K562 (cell line): Measurements from ENCODE around the gene ATRIP. TPM values are rescaled to one million over a fixed set of nuclear protein-coding genes. Genes with fewer than 3 reads are reported as not detected.

Experiments used
- ARNT ChIP-seq, 2 experiments: fragments of 450-650 bp; IDR thresholded peaks; 2 replicates each; pipeline ENCODE4 v1.6.1; 2016; ENCODE audit warnings: mild to moderate bottlenecking in 1 of 2
- DDX20 ChIP-seq: fragments of 450-650 bp; IDR thresholded peaks from 2 replicates; pipeline ENCODE4 v1.6.1; 2016; ENCODE audit warnings: missing genetic modification characterization, low read depth, mild to moderate bottlenecking, missing compliant biosample characterization, moderate library complexity
- HDAC6 ChIP-seq: IDR thresholded peaks from 2 replicates; pipeline ENCODE4 v1.6.1; 2012; ENCODE audit warnings: low read depth, mild to moderate bottlenecking, control low read depth, inconsistent platforms, low read length, moderate library complexity
- NUFIP1 ChIP-seq: fragments of 450-650 bp; IDR thresholded peaks from 2 replicates; pipeline ENCODE4 v1.6.1; 2018; ENCODE audit not compliant: partially characterized antibody
- RBFOX2 ChIP-seq: fragments of 200-400 bp; formaldehyde crosslinking; IDR thresholded peaks from 2 replicates; pipeline ENCODE4 v1.6.1; 2017; ENCODE audit warnings: low read depth, mild to moderate bottlenecking, low read length, moderate library complexity
- XRCC3 ChIP-seq: fragments of 450-650 bp; IDR thresholded peaks from 2 replicates; pipeline ENCODE4 v1.6.1; 2017; ENCODE audit warnings: mild to moderate bottlenecking, moderate library complexity
- YY1 ChIP-seq, 3 experiments: IDR thresholded peaks; 2 replicates each; pipeline ENCODE4 v1.6.1; 2011; ENCODE audit warnings: low read length in 2 of 3, mild to moderate bottlenecking in 2 of 3, moderate library complexity in 2 of 3, borderline replicate concordance in 1 of 3, control low read depth in 1 of 3, low read depth in 1 of 3; ENCODE audit not compliant: insufficient read depth in 3 of 3, insufficient replicate concordance in 2 of 3, control insufficient read depth in 1 of 3, insufficient read length in 1 of 3; ENCODE audit errors: extremely low read depth in 1 of 3
- ZFP1 ChIP-seq: fragments of 450-650 bp; formaldehyde crosslinking; IDR thresholded peaks from 2 replicates; pipeline ENCODE4 v1.4.0; 2020; ENCODE audit warnings: mild to moderate bottlenecking, mixed read lengths
- ZNF253 ChIP-seq: fragments of 250-450 bp; sonication (Bioruptor Pico); conservative IDR thresholded peaks from 2 replicates; pipeline ENCODE4 v1.6.1; 2021; ENCODE audit warnings: mild to moderate bottlenecking
- polyA plus RNA-seq, 8 experiments: library from polyadenylated mRNA; depleted of rRNA in 4 of 8; stranded (reverse) in 5 of 8; unstranded in 3 of 8; fragments of >200 nt; fragmentation: Nextera tagmentation in 2 of 8; fragmentation: Illumina TruSeq in 1 of 8; extraction: Ambion mirVana in 2 of 8; extraction: Trizol in 1 of 8; gene quantifications; 2 replicates each; pipeline versions ENCODE4 v1.2.1 to v1.2.3, GENCODE V29; 2011 to 2014; ENCODE audit warnings: inconsistent platforms in 1 of 8, missing spikeins in 1 of 8
- total RNA-seq, 7 experiments: library from RNA; depleted of rRNA in 6 of 7; stranded (reverse); fragments of >200 nt in 6 of 7; fragmentation: Illumina TruSeq in 2 of 7; extraction: Trizol in 2 of 7; gene quantifications; 2 replicates each; pipeline versions ENCODE4 v1.2.1 to v1.2.3, GENCODE V29; 2011 to 2021; ENCODE audit warnings: low replicate concordance in 1 of 7
- TF ChIP-seq, protein P1 (sequence below), 2 experiments: fragments of 450-650 bp; IDR thresholded peaks; 2 replicates each; pipeline ENCODE4 v1.6.1; 2016; ENCODE audit warnings: mild to moderate bottlenecking in 2 of 2, borderline replicate concordance in 1 of 2, low read depth in 1 of 2, moderate library complexity in 1 of 2
- TF ChIP-seq, protein P2 (sequence below): fragments of 200-400 bp; formaldehyde crosslinking; IDR thresholded peaks from 2 replicates; pipeline ENCODE4 v1.6.1; 2017; ENCODE audit warnings: mild to moderate bottlenecking, low read depth, low read length, moderate library complexity
- TF ChIP-seq, protein P3 (sequence below): sonication (generic); formaldehyde crosslinking; IDR thresholded peaks from 2 replicates; pipeline ENCODE4 v1.8.0; 2022; ENCODE audit warnings: missing genetic modification reagents, mild to moderate bottlenecking, moderate library complexity, borderline replicate concordance
- TF ChIP-seq, protein P4 (sequence below): fragments of 450-650 bp; formaldehyde crosslinking; IDR thresholded peaks from 2 replicates; pipeline ENCODE4 v1.4.0; 2020; ENCODE audit warnings: mild to moderate bottlenecking, moderate library complexity

ATRIP gene
- total and polyA plus RNA-seq, 9 of the 15 experiments (the other 6 are each of a cell fraction or from before 2014, with no cell fraction given): 1.7 to 15.7 (median 10.5) TPM

DNA sequence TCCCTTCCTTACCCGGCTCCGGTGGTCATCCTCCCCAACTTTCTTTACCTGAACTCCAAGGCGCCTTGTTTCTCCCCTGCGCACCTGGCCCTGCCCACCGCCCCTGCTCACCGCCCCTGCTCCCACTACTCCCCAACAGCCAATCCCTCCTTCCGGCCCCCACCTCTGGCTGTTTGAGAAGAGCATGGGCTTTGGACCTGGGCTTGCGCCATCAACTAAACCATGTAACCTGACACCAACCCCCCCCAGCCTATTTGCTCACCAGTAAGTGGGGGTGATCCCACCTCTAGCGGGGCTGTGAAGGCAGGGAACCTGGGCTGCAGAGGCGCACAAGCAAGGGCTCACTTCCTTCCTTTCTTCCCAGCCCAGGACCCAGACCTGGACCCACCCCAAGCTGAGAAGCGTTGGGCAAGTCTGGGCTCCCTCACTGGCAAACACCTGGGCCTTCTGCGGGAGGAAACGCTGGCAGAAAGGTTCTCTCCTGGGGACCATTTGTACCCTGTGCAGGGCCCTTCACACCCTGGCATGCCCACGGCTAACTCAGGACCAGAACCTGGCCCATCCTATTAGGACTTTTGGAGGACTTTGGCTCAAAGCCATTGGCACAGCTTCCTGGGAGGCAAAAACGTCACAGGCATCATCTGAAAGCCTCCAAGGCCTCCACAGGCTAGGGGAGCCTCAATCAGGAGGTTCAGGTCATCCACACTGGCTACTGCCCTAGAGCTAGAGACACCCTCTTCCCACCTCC is 16.4 kb upstream of the ATRIP start, which contains the start of gene PLXNB1 (continued):
- TF ChIP-seq YY1 (IDR thresholded peaks at IDR 0.05; ENCODE audit: borderline replicate concordance in 1 of 3, control insufficient read depth in 1 of 3, extremely low read depth in 1 of 3, insufficient read depth in 3 of 3, insufficient read length in 1 of 3, insufficient replicate concordance in 2 of 3, low read depth in 1 of 3, low read length in 2 of 3) (no peak), DDX20 (tag) (no peak), ZFP1 (CRISPR knock-in tag) (no peak), ZNF253 (CRISPR knock-in tag) (no peak), XRCC3 (no peak), NUFIP1 (no peak), RBFOX2 (peak; percentile 51), HDAC6 (no peak), ARNT (IDR thresholded peaks at IDR 0.05) (no peak)
- TF ChIP-seq, protein P1, sequence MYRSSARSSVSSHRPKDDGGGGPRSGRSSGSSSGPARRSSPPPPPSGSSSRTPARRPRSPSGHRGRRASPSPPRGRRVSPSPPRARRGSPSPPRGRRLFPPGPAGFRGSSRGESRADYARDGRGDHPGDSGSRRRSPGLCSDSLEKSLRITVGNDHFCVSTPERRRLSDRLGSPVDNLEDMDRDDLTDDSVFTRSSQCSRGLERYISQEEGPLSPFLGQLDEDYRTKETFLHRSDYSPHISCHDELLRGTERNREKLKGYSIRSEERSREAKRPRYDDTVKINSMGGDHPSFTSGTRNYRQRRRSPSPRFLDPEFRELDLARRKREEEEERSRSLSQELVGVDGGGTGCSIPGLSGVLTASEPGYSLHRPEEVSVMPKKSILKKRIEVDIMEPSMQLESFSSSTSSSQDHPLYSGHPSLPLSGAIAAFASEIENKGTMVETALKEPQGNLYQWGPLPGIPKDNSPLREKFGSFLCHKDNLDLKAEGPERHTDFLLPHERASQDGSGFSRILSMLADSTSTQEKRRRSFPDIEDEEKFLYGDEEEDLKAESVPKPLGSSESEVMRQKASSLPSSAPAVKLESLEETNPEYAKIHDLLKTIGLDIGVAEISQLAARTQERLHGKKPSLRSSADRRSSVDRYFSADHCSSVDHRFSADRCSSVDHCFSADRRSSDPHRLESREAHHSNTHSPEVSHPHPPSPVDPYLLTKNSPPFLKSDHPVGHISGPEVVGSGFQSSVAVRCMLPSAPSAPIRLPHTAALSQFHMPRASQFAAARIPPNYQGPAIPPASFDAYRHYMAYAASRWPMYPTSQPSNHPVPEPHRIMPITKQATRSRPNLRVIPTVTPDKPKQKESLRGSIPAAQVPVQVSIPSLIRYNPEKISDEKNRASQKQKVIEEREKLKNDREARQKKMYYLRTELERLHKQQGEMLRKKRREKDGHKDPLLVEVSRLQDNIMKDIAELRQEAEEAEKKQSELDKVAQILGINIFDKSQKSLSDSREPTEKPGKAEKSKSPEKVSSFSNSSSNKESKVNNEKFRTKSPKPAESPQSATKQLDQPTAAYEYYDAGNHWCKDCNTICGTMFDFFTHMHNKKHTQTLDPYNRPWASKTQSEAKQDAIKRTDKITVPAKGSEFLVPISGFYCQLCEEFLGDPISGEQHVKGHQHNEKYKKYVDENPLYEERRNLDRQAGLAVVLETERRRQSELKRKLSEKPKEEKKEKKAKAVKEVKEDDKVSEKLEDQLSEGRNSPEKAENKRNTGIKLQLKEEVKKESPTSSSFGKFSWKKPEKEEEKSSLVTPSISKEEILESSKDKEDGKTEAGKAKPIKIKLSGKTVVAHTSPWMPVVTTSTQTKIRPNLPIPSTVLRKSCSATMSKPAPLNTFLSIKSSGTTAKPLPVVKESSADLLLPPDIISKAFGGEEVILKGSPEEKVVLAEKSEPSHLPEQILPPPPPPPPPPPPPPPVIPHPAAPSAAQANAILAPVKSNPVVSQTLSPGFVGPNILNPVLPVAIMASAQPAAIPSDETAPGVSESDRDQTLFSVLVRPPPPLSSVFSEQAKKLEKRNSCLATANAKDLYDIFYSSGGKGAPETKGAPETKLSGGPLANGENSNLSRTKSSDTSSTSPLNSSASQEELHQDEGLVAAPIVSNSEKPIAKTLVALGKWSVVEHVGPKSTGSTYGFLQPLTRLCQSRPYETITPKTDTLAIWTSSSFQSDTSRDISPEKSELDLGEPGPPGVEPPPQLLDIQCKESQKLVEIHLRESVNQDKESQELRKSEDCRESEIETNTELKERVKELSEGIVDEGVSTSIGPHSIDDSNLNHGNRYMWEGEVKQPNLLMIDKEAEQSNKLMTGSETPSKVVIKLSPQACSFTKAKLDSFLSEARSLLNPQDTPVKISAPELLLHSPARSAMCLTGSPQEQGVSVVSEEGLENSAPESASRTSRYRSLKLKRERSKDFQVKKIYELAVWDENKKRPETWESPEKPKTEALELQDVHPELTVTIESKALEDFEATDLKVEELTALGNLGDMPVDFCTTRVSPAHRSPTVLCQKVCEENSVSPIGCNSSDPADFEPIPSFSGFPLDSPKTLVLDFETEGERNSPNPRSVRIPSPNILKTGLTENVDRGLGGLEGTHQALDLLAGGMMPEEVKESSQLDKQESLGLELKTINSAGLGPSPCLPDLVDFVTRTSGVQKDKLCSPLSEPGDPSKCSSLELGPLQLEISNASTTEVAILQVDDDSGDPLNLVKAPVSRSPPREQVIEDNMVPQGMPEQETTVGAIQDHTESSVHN (IDR thresholded peaks at IDR 0.05; ENCODE audit: borderline replicate concordance in 1 of 2, low read depth in 1 of 2): no peak
- TF ChIP-seq, protein P2, sequence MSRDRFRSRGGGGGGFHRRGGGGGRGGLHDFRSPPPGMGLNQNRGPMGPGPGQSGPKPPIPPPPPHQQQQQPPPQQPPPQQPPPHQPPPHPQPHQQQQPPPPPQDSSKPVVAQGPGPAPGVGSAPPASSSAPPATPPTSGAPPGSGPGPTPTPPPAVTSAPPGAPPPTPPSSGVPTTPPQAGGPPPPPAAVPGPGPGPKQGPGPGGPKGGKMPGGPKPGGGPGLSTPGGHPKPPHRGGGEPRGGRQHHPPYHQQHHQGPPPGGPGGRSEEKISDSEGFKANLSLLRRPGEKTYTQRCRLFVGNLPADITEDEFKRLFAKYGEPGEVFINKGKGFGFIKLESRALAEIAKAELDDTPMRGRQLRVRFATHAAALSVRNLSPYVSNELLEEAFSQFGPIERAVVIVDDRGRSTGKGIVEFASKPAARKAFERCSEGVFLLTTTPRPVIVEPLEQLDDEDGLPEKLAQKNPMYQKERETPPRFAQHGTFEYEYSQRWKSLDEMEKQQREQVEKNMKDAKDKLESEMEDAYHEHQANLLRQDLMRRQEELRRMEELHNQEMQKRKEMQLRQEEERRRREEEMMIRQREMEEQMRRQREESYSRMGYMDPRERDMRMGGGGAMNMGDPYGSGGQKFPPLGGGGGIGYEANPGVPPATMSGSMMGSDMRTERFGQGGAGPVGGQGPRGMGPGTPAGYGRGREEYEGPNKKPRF: no peak
- TF ChIP-seq, protein P3, sequence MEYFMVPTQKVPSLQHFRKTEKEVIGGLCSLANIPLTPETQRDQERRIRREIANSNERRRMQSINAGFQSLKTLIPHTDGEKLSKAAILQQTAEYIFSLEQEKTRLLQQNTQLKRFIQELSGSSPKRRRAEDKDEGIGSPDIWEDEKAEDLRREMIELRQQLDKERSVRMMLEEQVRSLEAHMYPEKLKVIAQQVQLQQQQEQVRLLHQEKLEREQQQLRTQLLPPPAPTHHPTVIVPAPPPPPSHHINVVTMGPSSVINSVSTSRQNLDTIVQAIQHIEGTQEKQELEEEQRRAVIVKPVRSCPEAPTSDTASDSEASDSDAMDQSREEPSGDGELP (CRISPR knock-in tag): peak; percentile 26; the same call in 1 of the 2 replicates
- TF ChIP-seq, protein P4, sequence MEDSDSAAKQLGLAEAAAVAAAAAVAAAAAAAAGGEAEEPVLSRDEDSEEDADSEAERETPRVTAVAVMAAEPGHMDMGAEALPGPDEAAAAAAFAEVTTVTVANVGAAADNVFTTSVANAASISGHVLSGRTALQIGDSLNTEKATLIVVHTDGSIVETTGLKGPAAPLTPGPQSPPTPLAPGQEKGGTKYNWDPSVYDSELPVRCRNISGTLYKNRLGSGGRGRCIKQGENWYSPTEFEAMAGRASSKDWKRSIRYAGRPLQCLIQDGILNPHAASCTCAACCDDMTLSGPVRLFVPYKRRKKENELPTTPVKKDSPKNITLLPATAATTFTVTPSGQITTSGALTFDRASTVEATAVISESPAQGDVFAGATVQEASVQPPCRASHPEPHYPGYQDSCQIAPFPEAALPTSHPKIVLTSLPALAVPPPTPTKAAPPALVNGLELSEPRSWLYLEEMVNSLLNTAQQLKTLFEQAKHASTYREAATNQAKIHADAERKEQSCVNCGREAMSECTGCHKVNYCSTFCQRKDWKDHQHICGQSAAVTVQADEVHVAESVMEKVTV: no peak
